22Rv1 (cell line): Measurements from ENCODE around the gene SNX33.
"Not testable (repeated sequence)": the region's sequence is repeated elsewhere in the genome, so short reads cannot be mapped to it uniquely, and the experiment has no call there.

ENCODE experiments used
- H3K27ac ChIP-seq: fragments of 450-650 bp; 2 replicates; pipeline ENCODE4 v1.5.1; 2017
- ZFX ChIP-seq: fragments of 450-650 bp; IDR thresholded peaks from 2 replicates; pipeline ENCODE4 v1.6.1; 2017; ENCODE audit warnings: antibody characterized with exemption, borderline replicate concordance
- TF ChIP-seq, protein P1 (sequence below): fragments of 450-650 bp; IDR thresholded peaks from 2 replicates; pipeline ENCODE4 v1.5.1; 2017; ENCODE audit warnings: mild to moderate bottlenecking

Gene SNX33

DNA sequence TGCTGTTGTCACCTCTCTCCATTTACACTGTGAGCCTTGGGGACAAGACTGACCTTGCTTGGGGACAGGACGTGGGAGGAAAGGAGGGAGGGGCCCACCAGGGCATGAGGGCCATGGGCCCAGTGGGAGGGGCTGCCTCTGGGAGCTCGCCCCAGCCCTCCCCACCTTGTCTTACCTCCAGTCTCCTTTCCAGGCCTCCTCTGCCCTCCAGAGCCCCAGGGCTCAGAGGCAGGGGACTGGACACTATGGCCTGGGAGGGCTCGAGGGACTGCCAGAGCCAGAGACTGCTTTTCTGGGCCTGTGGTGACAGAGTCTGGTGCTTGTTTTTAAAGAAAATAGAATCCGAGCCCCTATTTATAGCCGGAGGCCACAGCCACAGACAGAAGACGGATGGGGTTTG lies 54.7 kb downstream of the SNX33 start:
- TF ChIP-seq ZFX = no peak
- TF ChIP-seq, protein P1, sequence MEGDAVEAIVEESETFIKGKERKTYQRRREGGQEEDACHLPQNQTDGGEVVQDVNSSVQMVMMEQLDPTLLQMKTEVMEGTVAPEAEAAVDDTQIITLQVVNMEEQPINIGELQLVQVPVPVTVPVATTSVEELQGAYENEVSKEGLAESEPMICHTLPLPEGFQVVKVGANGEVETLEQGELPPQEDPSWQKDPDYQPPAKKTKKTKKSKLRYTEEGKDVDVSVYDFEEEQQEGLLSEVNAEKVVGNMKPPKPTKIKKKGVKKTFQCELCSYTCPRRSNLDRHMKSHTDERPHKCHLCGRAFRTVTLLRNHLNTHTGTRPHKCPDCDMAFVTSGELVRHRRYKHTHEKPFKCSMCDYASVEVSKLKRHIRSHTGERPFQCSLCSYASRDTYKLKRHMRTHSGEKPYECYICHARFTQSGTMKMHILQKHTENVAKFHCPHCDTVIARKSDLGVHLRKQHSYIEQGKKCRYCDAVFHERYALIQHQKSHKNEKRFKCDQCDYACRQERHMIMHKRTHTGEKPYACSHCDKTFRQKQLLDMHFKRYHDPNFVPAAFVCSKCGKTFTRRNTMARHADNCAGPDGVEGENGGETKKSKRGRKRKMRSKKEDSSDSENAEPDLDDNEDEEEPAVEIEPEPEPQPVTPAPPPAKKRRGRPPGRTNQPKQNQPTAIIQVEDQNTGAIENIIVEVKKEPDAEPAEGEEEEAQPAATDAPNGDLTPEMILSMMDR = no peak
- H3K27ac ChIP-seq = no peak overlapping the region

DNA sequence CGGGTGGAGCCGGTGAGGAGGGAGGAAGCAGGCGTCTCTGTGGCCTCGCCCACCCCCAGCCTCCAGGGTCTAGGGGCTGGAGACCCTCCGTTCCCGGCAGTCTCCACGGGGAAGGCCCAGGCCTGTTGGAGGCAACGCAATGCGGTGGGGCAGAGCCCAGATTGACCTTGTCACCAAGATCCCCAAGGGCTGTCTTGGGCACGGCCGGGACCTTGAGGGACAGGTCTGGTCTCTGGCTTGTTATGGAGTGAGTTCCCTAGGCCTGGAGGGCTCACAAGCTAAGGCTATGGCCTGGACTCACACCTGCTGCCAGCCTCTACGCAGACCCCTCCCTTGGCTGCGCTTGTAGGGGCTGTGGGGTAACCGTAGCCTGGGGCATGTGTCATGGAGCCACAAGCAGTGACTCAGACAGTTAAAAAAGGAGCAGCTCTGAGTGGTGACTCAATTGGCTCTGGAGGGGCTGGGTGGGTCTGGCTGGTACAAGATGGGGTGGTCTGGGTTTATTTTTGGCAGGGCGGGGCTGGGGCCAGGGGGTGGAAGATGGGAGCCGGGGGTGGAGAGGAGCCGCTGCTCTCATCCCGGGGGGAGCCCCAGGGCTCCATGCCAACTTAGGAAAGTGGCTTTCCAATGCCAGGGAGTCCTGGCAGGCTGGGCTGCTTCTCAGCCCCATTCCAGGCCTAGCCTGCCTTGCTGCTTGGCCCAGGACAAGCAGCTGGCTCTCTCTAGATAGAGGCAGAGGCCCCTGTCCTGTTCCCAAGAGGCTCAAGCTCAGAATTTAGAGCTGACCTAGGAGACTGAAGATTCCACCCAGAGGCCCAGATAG lies 55.9 kb downstream of the SNX33 start:
- not testable (repeated sequence) for H3K27ac ChIP-seq

DNA sequence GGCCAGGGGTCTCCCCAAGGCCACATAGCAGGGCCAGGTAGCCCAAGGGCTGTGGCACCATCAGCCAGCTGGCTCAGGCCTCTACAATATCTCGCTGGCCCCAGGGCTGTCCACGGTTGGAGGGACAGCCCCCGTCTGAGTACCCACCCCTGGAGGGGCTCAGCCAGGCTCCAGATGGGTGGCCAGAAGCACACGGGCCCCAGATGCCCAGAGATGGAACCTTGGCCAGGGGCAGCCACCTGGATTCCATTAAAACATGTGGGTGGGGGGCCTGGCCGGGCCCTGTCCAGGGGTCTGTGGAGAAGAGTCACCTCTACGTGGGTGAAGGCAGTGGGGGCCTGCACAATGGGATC lies 56.5 kb downstream of the SNX33 start:
- no peak for TF ChIP-seq ZFX
- TF ChIP-seq, protein P1 = no peak
- H3K27ac ChIP-seq = no peak overlapping the region

DNA sequence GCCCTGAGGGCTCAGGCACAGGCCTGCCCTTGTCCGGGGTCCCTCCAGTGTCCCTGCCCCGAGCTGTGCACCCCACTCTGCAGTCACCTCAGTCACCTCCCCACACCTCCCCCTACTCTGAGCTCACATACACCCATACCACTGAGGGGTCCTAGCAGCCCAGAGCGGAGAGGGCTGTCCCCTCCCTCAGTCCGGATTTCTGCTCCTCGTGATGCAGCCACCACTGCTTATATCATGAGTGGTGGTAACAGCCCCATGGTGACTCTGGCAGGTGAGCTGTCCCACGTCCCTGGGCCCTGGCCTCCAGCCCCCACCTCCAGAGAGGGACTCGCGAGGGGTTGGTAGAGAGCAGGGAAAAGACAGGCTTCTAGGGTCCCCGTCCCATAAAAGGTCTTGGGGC lies 56.9 kb downstream of the SNX33 start:
- H3K27ac ChIP-seq = no peak overlapping the region
- TF ChIP-seq, protein P1 = no peak
- TF ChIP-seq ZFX = no peak

DNA sequence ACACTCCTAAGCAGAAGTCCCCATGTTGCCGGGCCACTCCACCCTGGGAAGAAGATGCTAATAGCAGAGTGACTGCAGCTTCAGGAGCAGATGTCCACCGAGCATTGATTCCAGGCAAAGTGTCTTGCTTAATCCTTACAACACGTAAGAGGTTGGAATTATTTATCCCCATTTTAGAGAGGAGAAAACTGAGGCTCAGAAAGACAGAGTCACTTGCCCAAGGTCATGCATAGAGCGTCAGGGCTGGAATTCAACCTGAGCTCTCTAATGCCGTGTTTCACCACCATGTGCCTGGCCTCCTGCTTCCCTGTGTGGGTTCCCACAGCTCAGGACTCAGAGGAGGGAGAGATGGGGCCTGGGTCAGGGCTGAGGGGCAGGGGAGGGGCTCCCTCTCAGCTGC lies 57.7 kb downstream of the SNX33 start:
- not testable (repeated sequence) for H3K27ac ChIP-seq

DNA sequence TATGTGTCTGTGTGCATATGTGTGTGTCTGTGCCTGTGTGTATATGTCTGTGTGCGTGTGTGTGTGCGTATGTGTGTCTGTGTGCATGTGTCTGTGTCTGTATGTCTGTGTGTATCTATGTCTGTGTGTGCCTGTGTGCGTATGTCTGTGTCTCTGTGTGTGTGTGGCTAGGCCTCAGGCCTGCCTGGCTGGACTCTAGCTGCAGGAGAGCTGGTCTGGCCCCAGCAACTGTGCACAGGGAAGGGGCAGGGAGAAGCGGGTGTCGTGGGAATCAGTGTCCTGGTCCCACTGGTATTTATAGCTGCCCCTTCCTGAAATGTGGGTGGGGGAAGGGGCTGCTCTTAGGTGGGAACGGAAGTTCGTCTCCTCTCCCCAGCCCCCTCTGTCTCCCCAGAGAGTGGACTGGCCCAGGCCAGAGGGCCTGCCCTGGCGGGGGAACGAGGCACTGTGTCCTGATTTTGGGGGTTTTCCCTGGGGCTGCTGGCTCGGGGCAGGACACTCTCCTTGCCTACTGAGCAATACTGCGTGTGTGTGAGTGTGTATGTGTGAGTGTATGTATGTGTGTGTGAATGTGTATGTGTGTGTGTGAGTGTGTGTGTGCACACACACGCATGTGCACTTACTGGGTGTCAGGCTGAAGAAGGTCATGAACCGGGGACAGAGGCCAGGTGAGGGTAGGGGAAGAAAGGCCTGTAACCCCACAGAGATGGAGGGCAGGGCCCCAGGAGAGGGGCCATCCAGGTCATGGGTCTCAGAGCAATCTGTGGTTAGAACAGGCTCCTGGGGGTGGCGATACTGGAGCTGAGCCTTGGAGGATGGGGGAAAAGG lies 58.4 kb downstream of the SNX33 start:
- no peak for TF ChIP-seq ZFX
- TF ChIP-seq, protein P1 = no peak
- H3K27ac ChIP-seq = no peak overlapping the region

DNA sequence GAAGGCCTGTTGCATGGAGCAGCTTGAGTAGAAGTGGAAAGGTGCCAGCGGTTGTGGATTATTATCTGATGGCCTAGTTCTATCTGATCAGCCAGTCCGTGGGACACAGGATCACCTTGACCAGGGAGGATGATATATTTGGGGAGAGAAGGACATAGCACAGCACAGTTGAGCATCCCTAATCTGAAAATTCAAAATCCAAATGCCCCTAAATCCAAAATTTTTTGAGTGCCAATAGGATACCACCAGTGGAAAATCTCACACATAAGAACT lies 58.9 kb downstream of the SNX33 start:
- TF ChIP-seq, protein P1 = no peak
- TF ChIP-seq ZFX = no peak
- no peak overlapping the region for H3K27ac ChIP-seq

DNA sequence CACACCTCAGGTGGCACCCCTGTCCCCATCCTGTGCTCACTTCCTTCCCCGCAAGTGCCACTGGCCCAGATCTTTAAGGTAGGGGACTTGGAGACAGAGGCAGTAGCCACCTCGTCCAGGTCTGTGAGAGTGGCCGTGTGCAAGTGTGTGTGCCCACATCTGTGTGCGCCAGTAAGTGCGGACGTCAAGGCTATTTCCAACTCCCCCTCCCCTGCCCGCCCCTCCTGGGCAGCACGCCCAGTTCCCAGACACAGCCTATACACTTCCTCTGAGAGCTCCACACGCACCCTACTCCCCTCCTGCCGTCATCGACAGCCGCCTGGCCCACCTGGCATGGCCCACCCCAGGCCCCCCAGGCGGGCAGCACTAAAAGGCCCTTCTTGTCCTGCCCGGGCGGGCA lies 61.7 kb downstream of the SNX33 start:
- not testable (repeated sequence) for H3K27ac ChIP-seq

DNA sequence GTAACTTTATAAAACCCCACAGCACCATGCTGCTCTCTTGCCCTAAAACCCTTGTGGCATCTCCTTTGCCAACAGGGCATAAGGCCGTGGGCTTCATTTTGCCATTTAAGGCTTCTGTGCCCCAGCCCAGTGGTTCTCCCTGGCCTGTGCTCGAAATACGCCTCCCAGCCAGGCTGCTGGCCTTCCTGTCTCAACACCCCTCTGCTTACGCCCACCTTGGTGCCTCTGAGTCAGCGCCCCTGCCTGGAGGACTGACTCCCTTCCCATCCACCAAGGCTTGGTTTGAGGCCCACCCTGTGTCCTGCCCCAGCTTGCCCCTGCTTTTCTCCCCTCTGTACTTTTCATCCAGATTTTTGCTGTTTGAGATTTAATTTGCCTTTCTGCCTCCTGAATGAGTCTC lies 63.2 kb downstream of the SNX33 start:
- H3K27ac ChIP-seq = not testable (repeated sequence)

DNA sequence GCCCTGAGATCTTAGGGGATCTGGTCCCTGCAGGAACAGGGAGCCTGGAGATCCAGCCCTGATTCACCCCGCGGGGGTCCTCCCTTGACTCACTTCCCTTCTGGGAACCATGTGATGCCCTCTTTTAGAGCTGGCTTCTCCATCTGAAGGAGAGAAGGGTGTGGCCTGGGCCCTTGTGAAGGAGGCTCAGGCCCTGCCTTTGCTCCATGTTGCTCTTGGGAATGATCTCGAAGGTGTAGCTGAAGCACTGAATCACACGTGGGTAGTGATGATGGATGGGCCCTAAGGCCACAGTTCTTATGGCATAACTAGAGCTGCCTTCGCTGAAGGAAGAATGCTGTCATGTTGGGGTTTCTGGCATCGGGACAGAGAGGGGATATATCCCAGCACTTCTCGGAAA lies 63.8 kb downstream of the SNX33 start:
- H3K27ac ChIP-seq = not testable (repeated sequence)
